H1 (cell line): ENCODE results near the gene FARS2. TPM values are rescaled to one million over a fixed set of nuclear protein-coding genes. Genes with fewer than 3 reads are reported as not detected.

Experiments
- CTCF ChIA-PET: fragments of 300-600 bp; sonication (Branson Sonifier 250); formaldehyde crosslinking; loops from one replicate; lab custom pipeline; 2021; ENCODE audit not compliant: partially characterized antibody; lab: Charles Lee
- POLR2A ChIA-PET: fragments of 300-600 bp; sonication (Branson Sonifier 250); formaldehyde crosslinking; loops from one replicate; lab custom pipeline; 2021; ENCODE audit warnings: inconsistent platforms; ENCODE audit not compliant: partially characterized antibody; lab: Charles Lee
- DNase-seq, 2 experiments: peaks; one replicate each; pipeline versions ENCODE4 v3.0.0 to v3.0.0-alpha.2; 2010 to 2022; ENCODE audit warnings: low spot score in 2 of 2, low read depth in 1 of 2, mixed read lengths in 1 of 2
- FAIRE-seq: peaks from 2 replicates; lab custom pipeline; 2011; peaks lifted over from hg19 to GRCh38; lab: Jason Lieb, UNC
- H2AFZ ChIP-seq: 2 replicates; pipeline ENCODE4 v1.8.1; 2012; ENCODE audit warnings: low read length, inconsistent platforms
- H2AK5ac ChIP-seq: 2 replicates; pipeline ENCODE4 v1.6.1; 2013; ENCODE audit warnings: low read depth, low read length
- H2BK120ac ChIP-seq: replicated peaks from 2 replicates; pipeline ENCODE3; 2013; ENCODE audit warnings: low read depth, low read length, inconsistent platforms
- H2BK12ac ChIP-seq: 2 replicates; pipeline ENCODE4 v1.6.1; 2013; ENCODE audit warnings: low read depth, low read length
- H2BK15ac ChIP-seq: 2 replicates; pipeline ENCODE4 v1.6.1; 2013; ENCODE audit warnings: low read length
- H2BK20ac ChIP-seq: 2 replicates; pipeline ENCODE4 v1.6.1; 2013; ENCODE audit warnings: low read length
- H2BK5ac ChIP-seq: 2 replicates; pipeline ENCODE4 v1.6.1; 2013; ENCODE audit warnings: low read depth, low read length
- H3K14ac ChIP-seq: 2 replicates; pipeline ENCODE4 v1.6.1; 2013; ENCODE audit warnings: inconsistent platforms; ENCODE audit not compliant: insufficient read length
- H3K18ac ChIP-seq: 2 replicates; pipeline ENCODE4 v1.6.1; 2013; ENCODE audit warnings: low read length; ENCODE audit errors: extremely low read depth
- H3K23ac ChIP-seq: 2 replicates; pipeline ENCODE4 v1.6.1; 2013; ENCODE audit warnings: inconsistent platforms; ENCODE audit not compliant: insufficient read length
- H3K23me2 ChIP-seq: 2 replicates; pipeline ENCODE4 v1.6.1; 2013; ENCODE audit warnings: low read depth, low read length
- H3K27ac ChIP-seq: 2 replicates; pipeline ENCODE4 v1.6.1; 2011; ENCODE audit warnings: low read depth, low read length, inconsistent platforms
- H3K27me3 ChIP-seq, 4 experiments: replicated peaks in 1 of 4; 1 replicate in 1 of 4; 2 replicates in 3 of 4; pipeline versions ENCODE4 v1.6.1 to v1.8.1; 2011 to 2013; ENCODE audit warnings: low read length in 3 of 4, mild to moderate bottlenecking in 3 of 4, inconsistent platforms in 2 of 4, mixed read lengths in 2 of 4, moderate library complexity in 1 of 4; ENCODE audit not compliant: control insufficient read depth in 3 of 4, insufficient read depth in 3 of 4; ENCODE audit errors: extremely low read depth in 1 of 4
- H3K36me3 ChIP-seq, 4 experiments: 2 replicates each; pipeline versions ENCODE4 v1.6.1 to v1.8.1; 2011 to 2013; ENCODE audit warnings: mild to moderate bottlenecking in 4 of 4, low read length in 3 of 4, moderate library complexity in 2 of 4, control low read depth in 1 of 4, inconsistent platforms in 1 of 4; ENCODE audit not compliant: insufficient read depth in 4 of 4, control insufficient read depth in 2 of 4
- H3K4ac ChIP-seq: replicated peaks from 2 replicates; pipeline ENCODE3; 2013; ENCODE audit warnings: low read length, low read depth, mixed read lengths, inconsistent platforms; ENCODE audit not compliant: insufficient read length
- H3K4me1 ChIP-seq, 4 experiments: replicated peaks in 1 of 4; 1 replicate in 1 of 4; 2 replicates in 3 of 4; pipeline versions ENCODE4 v1.6.1 to v1.8.1; 2011 to 2013; ENCODE audit warnings: low read length in 3 of 4, inconsistent platforms in 2 of 4, mixed read lengths in 1 of 4; ENCODE audit not compliant: insufficient read depth in 4 of 4, control insufficient read depth in 3 of 4
- H3K4me2 ChIP-seq, 2 experiments: 2 replicates each; pipeline versions ENCODE4 v1.6.1 to v1.8.1; 2011 to 2013; ENCODE audit warnings: low read depth in 2 of 2, low read length in 2 of 2, control low read depth in 1 of 2, inconsistent platforms in 1 of 2, mild to moderate bottlenecking in 1 of 2; ENCODE audit not compliant: insufficient read depth in 1 of 2
- H3K4me3 ChIP-seq, 4 experiments: fragments of 200-600, 300-600 bp in 1 of 4; sonication (generic), shearing (Covaris generic), sonication (Bioruptor Twin) in 1 of 4; 2 replicates each; pipeline versions ENCODE4 v1.5.1 to v1.8.1; 2011 to 2016; ENCODE audit warnings: low read length in 4 of 4, low read depth in 3 of 4, control low read depth in 2 of 4, inconsistent platforms in 2 of 4, mild to moderate bottlenecking in 2 of 4, mixed read lengths in 1 of 4, moderate library complexity in 1 of 4; ENCODE audit not compliant: insufficient read depth in 2 of 4; ENCODE audit errors: extremely low read depth in 1 of 4
- H3K56ac ChIP-seq: replicated peaks from 2 replicates; pipeline ENCODE3; 2013; ENCODE audit warnings: low read depth, mild to moderate bottlenecking, mixed read lengths, low read length, inconsistent platforms; ENCODE audit not compliant: insufficient read length
- H3K79me1 ChIP-seq: 2 replicates; pipeline ENCODE4 v1.6.1; 2013; ENCODE audit warnings: low read depth, low read length, control low read depth
- H3K79me2 ChIP-seq, 2 experiments: 2 replicates each; pipeline versions ENCODE4 v1.6.1 to v1.8.1; 2012 to 2013; ENCODE audit warnings: low read length in 2 of 2, mild to moderate bottlenecking in 2 of 2, inconsistent platforms in 1 of 2; ENCODE audit not compliant: insufficient read depth in 2 of 2, control insufficient read depth in 1 of 2
- H3K9ac ChIP-seq, 4 experiments: replicated peaks in 1 of 4; 1 replicate in 1 of 4; 2 replicates in 3 of 4; pipeline versions ENCODE4 v1.6.1 to v1.8.1; 2011 to 2013; ENCODE audit warnings: low read depth in 3 of 4, low read length in 3 of 4, control low read depth in 2 of 4, mild to moderate bottlenecking in 2 of 4, moderate library complexity in 2 of 4, inconsistent platforms in 1 of 4; ENCODE audit errors: extremely low read depth in 1 of 4
- H3K9me3 ChIP-seq, 2 experiments: 2 replicates each; pipeline versions ENCODE4 v1.6.1 to v1.8.1; 2012 to 2013; ENCODE audit warnings: mild to moderate bottlenecking in 2 of 2, moderate library complexity in 2 of 2, control low read depth in 1 of 2, inconsistent platforms in 1 of 2, low read depth in 1 of 2, low read length in 1 of 2, mixed read lengths in 1 of 2; ENCODE audit not compliant: insufficient read depth in 2 of 2
- H4K20me1 ChIP-seq, 2 experiments: replicated peaks in 1 of 2; 2 replicates each; pipeline versions ENCODE3 to v1.8.1; 2011 to 2013; ENCODE audit warnings: inconsistent platforms in 2 of 2, low read length in 2 of 2, mild to moderate bottlenecking in 1 of 2; ENCODE audit not compliant: insufficient read depth in 2 of 2, control insufficient read depth in 1 of 2
- H4K5ac ChIP-seq: 2 replicates; pipeline ENCODE4 v1.6.1; 2013; ENCODE audit warnings: low read length, low read depth, mixed read lengths, inconsistent platforms; ENCODE audit not compliant: insufficient read length
- H4K8ac ChIP-seq: 2 replicates; pipeline ENCODE4 v1.8.0; 2013; ENCODE audit warnings: mild to moderate bottlenecking, moderate library complexity, low read length, inconsistent platforms; ENCODE audit not compliant: insufficient read depth; ENCODE audit errors: extremely low read depth
- H4K91ac ChIP-seq: replicated peaks from 2 replicates; pipeline ENCODE3; 2013; ENCODE audit warnings: low read length, mixed read lengths, inconsistent platforms; ENCODE audit not compliant: insufficient read length
- BCL11A ChIP-seq, 2 experiments: IDR thresholded peaks; one replicate each; pipeline ENCODE4 v1.6.1; 2011; ENCODE audit warnings: low read depth in 2 of 2, low read length in 2 of 2, mild to moderate bottlenecking in 2 of 2
- JUN ChIP-seq: IDR thresholded peaks from 2 replicates; pipeline ENCODE4 v1.6.1; 2011; ENCODE audit warnings: low read depth, mild to moderate bottlenecking, improper control_type of control experiment, low read length
- KDM5A ChIP-seq: fragments of 200-600 bp; IDR thresholded peaks from 2 replicates; pipeline ENCODE4 v1.7.1; 2012; ENCODE audit warnings: mild to moderate bottlenecking, low read length, inconsistent platforms, mixed read lengths
- PHF8 ChIP-seq: fragments of 200-600 bp; sonication (generic); conservative IDR thresholded peaks from 2 replicates; pipeline ENCODE4 v1.7.1; 2012; ENCODE audit warnings: low read depth, mild to moderate bottlenecking, inconsistent platforms, low read length, moderate library complexity
- POLR2AphosphoS5 ChIP-seq: IDR thresholded peaks from 2 replicates; pipeline ENCODE4 v1.6.1; 2011; ENCODE audit warnings: low read depth, low read length
- POU5F1 ChIP-seq: IDR thresholded peaks from 2 replicates; pipeline ENCODE4 v1.6.1; 2011; ENCODE audit warnings: low read depth, mild to moderate bottlenecking, low read length, moderate library complexity
- RNF2 ChIP-seq: fragments of 200-900, 300-1000 bp; sonication (generic); IDR thresholded peaks from 2 replicates; pipeline ENCODE4 v1.7.1; 2016; ENCODE audit warnings: borderline replicate concordance, low read depth, mild to moderate bottlenecking, antibody characterized with exemption, low read length; ENCODE audit not compliant: poor library complexity, severe bottlenecking; ENCODE audit errors: missing control alignments
- RXRA ChIP-seq: IDR thresholded peaks from 2 replicates; pipeline ENCODE4 v1.6.1; 2011; ENCODE audit warnings: low read depth, mild to moderate bottlenecking, low read length, moderate library complexity; ENCODE audit not compliant: insufficient read depth
- SIRT6 ChIP-seq: IDR thresholded peaks from one replicate; pipeline ENCODE4 v1.7.1; 2012; ENCODE audit warnings: low read length, inconsistent platforms
- SP4 ChIP-seq: IDR thresholded peaks from 2 replicates; pipeline ENCODE4 v1.6.1; 2012; ENCODE audit warnings: low read length, inconsistent platforms
- WGBS, 2 experiments: shearing (Covaris generic) in 1 of 2; methylation state at CpG; one replicate each; pipeline versions ENCODE4 v1.1.6 to v1.1.7; 2013 to 2015; ENCODE audit warnings: low lambda C conversion rate in 2 of 2, mixed read lengths in 2 of 2, inconsistent platforms in 1 of 2, low coverage in 1 of 2, missing lambda C conversion rate in 1 of 2; ENCODE audit not compliant: insufficient replicate concordance in 2 of 2, insufficient coverage in 1 of 2, insufficient read length in 1 of 2; ENCODE audit errors: extremely low coverage in 1 of 2, missing lambda C conversion rate in 1 of 2; 5-methylcytosine and 5-hydroxymethylcytosine counted together
- polyA plus RNA-seq, 7 experiments: library from polyadenylated mRNA; depleted of rRNA in 3 of 7; stranded (reverse) in 5 of 7; unstranded in 2 of 7; fragments of >200 nt in 5 of 7; fragments of 200-250 nt in 2 of 7; gene quantifications; 1 replicate in 5 of 7; 2 replicates in 1 of 7; 4 replicates in 1 of 7; pipeline versions ENCODE4 v1.2.1 to v1.2.3, GENCODE V29; 2011 to 2013; ENCODE audit warnings: missing spikeins in 2 of 7, mixed read lengths in 2 of 7
- total RNA-seq: library from RNA; stranded (reverse); fragmentation: NEBNext Ultra II Directional; extraction: Animal tissue kit (Norgen Biotek cat#: 25700); gene quantifications from 2 replicates; pipeline ENCODE4 v1.2.1, GENCODE V29; 2021
- TF ChIP-seq, protein P1 (sequence below): IDR thresholded peaks from 2 replicates; pipeline ENCODE4 v1.6.1; 2011; ENCODE audit warnings: low read depth, mild to moderate bottlenecking, low read length; ENCODE audit not compliant: insufficient read depth
- TF ChIP-seq, protein P2 (sequence below): IDR thresholded peaks from 2 replicates; pipeline ENCODE4 v1.6.1; 2012; ENCODE audit warnings: inconsistent platforms

FARS2 gene
- total and polyA plus RNA-seq, 2 of the 8 experiments (the other 6 are each of a cell fraction or from before 2014, with no cell fraction given), result 11.7 to 14.4 TPM

DNA sequence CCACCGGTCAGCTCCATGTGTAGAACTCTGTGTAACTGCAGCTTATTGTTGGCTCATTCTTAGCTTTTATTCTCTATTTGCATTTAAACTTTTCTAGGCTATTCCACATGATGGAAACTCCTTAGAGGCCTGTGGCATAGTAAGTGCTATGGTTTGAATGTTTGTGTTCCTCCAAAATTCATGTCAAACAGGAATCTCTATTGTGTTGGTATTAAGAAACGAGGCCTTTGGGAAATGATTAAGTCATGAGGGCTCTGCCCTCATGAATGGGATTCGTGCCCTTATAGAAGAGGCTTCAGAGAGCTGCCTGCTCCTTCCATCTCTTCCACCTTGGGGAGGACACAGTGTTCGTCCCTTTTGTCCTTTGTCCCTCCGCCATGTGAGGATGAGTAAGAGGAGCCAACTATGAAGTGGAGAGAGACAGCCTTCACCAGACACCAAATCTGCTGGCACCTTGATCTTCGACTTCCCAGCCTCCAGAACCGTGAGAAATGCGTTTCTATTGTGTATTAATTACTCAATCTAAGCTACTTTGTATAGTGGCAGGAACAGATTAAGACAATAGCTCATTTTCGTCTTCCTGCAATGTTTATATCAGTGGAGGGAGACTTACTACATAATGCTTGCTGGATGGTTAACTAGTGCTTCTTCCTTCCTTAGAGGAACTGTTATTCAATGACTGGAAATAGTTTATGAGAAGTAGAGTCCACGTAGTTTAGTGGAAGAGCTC lies 361.1 kb downstream of the FARS2 start:
- WGBS, 2 experiments, result 93% methylated on average over 10 of the region's 10 CpGs; no CpG with 5 or more reads in 1 of the 2 experiments
- no peak for FAIRE-seq
- CTCF ChIA-PET, result interaction anchor here (0.8 to 1.4 kb wide), 5 partner anchors 8 to 151 kb away, joined by 3 to 4 read pairs (median 4); no protein-coding TSS in a partner anchor
- TF ChIP-seq BCL11A (IDR thresholded peaks at IDR 0.05; ENCODE audit: low read depth in 2 of 2, low read length in 2 of 2), result no peak
- no peak for TF ChIP-seq JUN
- TF ChIP-seq SP4, result no peak
- TF ChIP-seq PHF8, result no peak
- no peak for TF ChIP-seq SIRT6
- TF ChIP-seq, protein P1, sequence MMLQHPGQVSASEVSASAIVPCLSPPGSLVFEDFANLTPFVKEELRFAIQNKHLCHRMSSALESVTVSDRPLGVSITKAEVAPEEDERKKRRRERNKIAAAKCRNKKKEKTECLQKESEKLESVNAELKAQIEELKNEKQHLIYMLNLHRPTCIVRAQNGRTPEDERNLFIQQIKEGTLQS, result no peak
- no peak for TF ChIP-seq POU5F1
- TF ChIP-seq KDM5A, result no peak
- TF ChIP-seq, protein P2, sequence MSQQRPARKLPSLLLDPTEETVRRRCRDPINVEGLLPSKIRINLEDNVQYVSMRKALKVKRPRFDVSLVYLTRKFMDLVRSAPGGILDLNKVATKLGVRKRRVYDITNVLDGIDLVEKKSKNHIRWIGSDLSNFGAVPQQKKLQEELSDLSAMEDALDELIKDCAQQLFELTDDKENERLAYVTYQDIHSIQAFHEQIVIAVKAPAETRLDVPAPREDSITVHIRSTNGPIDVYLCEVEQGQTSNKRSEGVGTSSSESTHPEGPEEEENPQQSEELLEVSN, result no peak
- TF ChIP-seq RNF2, result no peak
- no peak for TF ChIP-seq POLR2AphosphoS5
- TF ChIP-seq RXRA, result no peak

More for the DNA sequence above, 361.1 kb downstream of the FARS2 start:
- H3K9ac ChIP-seq, result no peak overlapping the region
- H4K5ac ChIP-seq, result no peak overlapping the region
- H2BK15ac ChIP-seq, result no peak overlapping the region
- no peaks in the 10 kb centered on the region for H3K27me3 ChIP-seq
- no peaks in the 10 kb centered on the region for H3K36me3 ChIP-seq
- H2BK120ac ChIP-seq, result no peak overlapping the region
- no peak overlapping the region for H2AK5ac ChIP-seq
- no peaks in the 10 kb centered on the region for H4K20me1 ChIP-seq
- H3K14ac ChIP-seq, result no peak overlapping the region
- no peaks in the 10 kb centered on the region for H3K9me3 ChIP-seq
- peaks cover 0 to 3% (median 1%) of the 10 kb centered on the region in 4 experiments; a peak in 1 of 7 replicates for H3K4me1 ChIP-seq
- H2BK20ac ChIP-seq, result no peak overlapping the region
- no peak overlapping the region for H3K23ac ChIP-seq
- no peak overlapping the region for H3K4me3 ChIP-seq
- no peak overlapping the region for H3K4me2 ChIP-seq
- no peak overlapping the region for H3K56ac ChIP-seq
- POLR2A ChIA-PET, result no interaction called here
- no peak overlapping the region for H2BK12ac ChIP-seq
- H3K23me2 ChIP-seq, result no peaks in the 10 kb centered on the region
- H4K8ac ChIP-seq, result no peak overlapping the region
- H3K18ac ChIP-seq, result no peak overlapping the region
- no peaks in the 10 kb centered on the region for H3K79me1 ChIP-seq
- no peak overlapping the region for H2AFZ ChIP-seq
- no peaks in the 10 kb centered on the region for H3K79me2 ChIP-seq
- no peak overlapping the region for H3K27ac ChIP-seq
- no peak overlapping the region for H4K91ac ChIP-seq
- DNase-seq, result no peak
- no peak overlapping the region for H3K4ac ChIP-seq
- no peak overlapping the region for H2BK5ac ChIP-seq
